A549 (cell line): ENCODE data around the gene KSR2. TPM values are rescaled to one million over a fixed set of nuclear protein-coding genes. Genes with fewer than 3 reads are reported as not detected.

ENCODE experiments used
- ATAC-seq, 2 experiments: fragments of 200-7000 bp in 1 of 2; fragments of >200 bp in 1 of 2; cut with Nextera tagmentation in 1 of 2; cut with Tn5 transposase in 1 of 2; 3 replicates each; pipeline versions ENCODE4 v1.8.0 to v1.9.1; 2018 to 2020; ENCODE audit warnings: mild to moderate bottlenecking in 1 of 2, moderate library complexity in 1 of 2
- CTCF ChIA-PET: fragments of 300-600 bp; sonication (Branson Sonifier 250); formaldehyde crosslinking; extraction: SDS; loops from one replicate; lab custom pipeline; 2021; ENCODE audit warnings: antibody characterized with exemption, inconsistent platforms; lab: Yijun Ruan, JAX
- POLR2A ChIA-PET: fragments of 350-600 bp; formaldehyde crosslinking; extraction: SDS; loops from one replicate; lab custom pipeline; 2021; ENCODE audit warnings: antibody characterized with exemption, inconsistent platforms; lab: Yijun Ruan, JAX
- DNase-seq, 2 experiments: peaks; one replicate each; pipeline versions ENCODE4 v3.0.0 to v3.0.0-alpha.2; 2011 to 2016; ENCODE audit warnings: low read depth in 1 of 2, low spot score in 1 of 2
- FAIRE-seq: peaks from 2 replicates; lab custom pipeline; 2011; peaks lifted over from hg19 to GRCh38; lab: Jason Lieb, UNC
- H3K27ac ChIP-seq, 2 experiments: fragments of >200 bp; sonication (Bioruptor Twin); formaldehyde crosslinking; 3 replicates each; pipeline ENCODE4 v1.5.1; 2016 to 2017
- H3K4me1 ChIP-seq: fragments of >200 bp; sonication (Bioruptor Twin); formaldehyde crosslinking; 3 replicates; pipeline ENCODE4 v1.6.1; 2016
- H3K4me2 ChIP-seq: fragments of >200 bp; sonication (Bioruptor Twin); formaldehyde crosslinking; 3 replicates; pipeline ENCODE4 v1.6.1; 2016
- H3K4me3 ChIP-seq: fragments of >200 bp; sonication (Bioruptor Twin); formaldehyde crosslinking; 3 replicates; pipeline ENCODE4 v1.5.1; 2016
- H3K9me3 ChIP-seq: fragments of >200 bp; sonication (Bioruptor Twin); formaldehyde crosslinking; 3 replicates; pipeline ENCODE4 v1.6.1; 2016
- CHD4 ChIP-seq: fragments of 200-600 bp; sonication (generic); IDR thresholded peaks from 2 replicates; pipeline ENCODE4 v1.6.1; 2016; ENCODE audit warnings: antibody characterized with exemption, mild to moderate bottlenecking, borderline replicate concordance
- CTCF ChIP-seq: fragments of >200 bp; sonication (Bioruptor Twin); formaldehyde crosslinking; IDR thresholded peaks from 3 replicates; pipeline ENCODE4 v1.5.1; 2016
- FOSB ChIP-seq: fragments of 250-450 bp; sonication (Bioruptor Pico); IDR thresholded peaks from 2 replicates; pipeline ENCODE4 v1.5.0; 2020; ENCODE audit warnings: mild to moderate bottlenecking, moderate library complexity
- FOSL2 ChIP-seq, 2 experiments: fragments of 450-650 bp in 1 of 2; fragments of >200 bp in 1 of 2; sonication (Bioruptor Twin) in 1 of 2; formaldehyde crosslinking; IDR thresholded peaks; 2 replicates each; pipeline versions ENCODE4 v1.5.0 to v1.6.1; 2016 to 2020; ENCODE audit warnings: mild to moderate bottlenecking in 1 of 2, moderate library complexity in 1 of 2
- GATA3 ChIP-seq: IDR thresholded peaks from 2 replicates; pipeline ENCODE4 v1.6.1; 2012; ENCODE audit warnings: borderline replicate concordance
- HDAC2 ChIP-seq: fragments of 200-600 bp; sonication (generic); IDR thresholded peaks from 2 replicates; pipeline ENCODE4 v1.6.1; 2016
- JUN ChIP-seq, 2 experiments: fragments of >200 bp; sonication (Bioruptor Twin); formaldehyde crosslinking; IDR thresholded peaks; 2 replicates in 1 of 2; 3 replicates in 1 of 2; pipeline ENCODE4 v1.6.1; 2016 to 2017
- KDM5A ChIP-seq: fragments of 200-600 bp; sonication (generic); IDR thresholded peaks from 2 replicates; pipeline ENCODE4 v1.6.1; 2016; ENCODE audit warnings: antibody characterized with exemption, mild to moderate bottlenecking
- PBX3 ChIP-seq: IDR thresholded peaks from 2 replicates; pipeline ENCODE4 v1.6.1; 2012
- PHF8 ChIP-seq: fragments of 200-600 bp; sonication (generic); IDR thresholded peaks from 2 replicates; pipeline ENCODE4 v1.6.1; 2016; ENCODE audit warnings: low read depth, mild to moderate bottlenecking, antibody characterized with exemption, moderate library complexity, borderline replicate concordance
- RAD21 ChIP-seq, 2 experiments: fragments of >200 bp in 1 of 2; sonication (Bioruptor Twin) in 1 of 2; formaldehyde crosslinking in 1 of 2; IDR thresholded peaks in 1 of 2; conservative IDR thresholded peaks in 1 of 2; 2 replicates in 1 of 2; 3 replicates in 1 of 2; pipeline ENCODE4 v1.6.1; 2012 to 2018; ENCODE audit warnings: inconsistent platforms in 1 of 2
- REST ChIP-seq: fragments of 200-600 bp; sonication (generic); IDR thresholded peaks from 2 replicates; pipeline ENCODE4 v1.6.1; 2016; ENCODE audit warnings: antibody characterized with exemption, mild to moderate bottlenecking, moderate library complexity
- SMC3 ChIP-seq: fragments of >200 bp; sonication (Bioruptor Twin); formaldehyde crosslinking; IDR thresholded peaks from 3 replicates; pipeline ENCODE4 v1.6.1; 2018; ENCODE audit warnings: inconsistent platforms
- TFCP2L1 ChIP-seq: fragments of 250-450 bp; sonication (Bioruptor Pico); IDR thresholded peaks from 2 replicates; pipeline ENCODE4 v1.5.0; 2021; ENCODE audit warnings: mild to moderate bottlenecking
- ZC3H11A ChIP-seq: fragments of 450-650 bp; IDR thresholded peaks from 2 replicates; pipeline ENCODE4 v1.6.1; 2014; ENCODE audit warnings: antibody characterized with exemption, mild to moderate bottlenecking
- ZFP36 ChIP-seq: fragments of 450-650 bp; IDR thresholded peaks from 2 replicates; pipeline ENCODE4 v1.6.1; 2014; ENCODE audit warnings: borderline replicate concordance; ENCODE audit not compliant: partially characterized antibody
- whole genome bisulfite sequencing: methylation state at CpG from one replicate; pipeline ENCODE4 v1.1.6; 2017; ENCODE audit errors: missing lambda C conversion rate; 5-methylcytosine and 5-hydroxymethylcytosine counted together
- polyA plus RNA-seq, 4 experiments: library from polyadenylated mRNA; depleted of rRNA in 3 of 4; stranded (reverse); fragments of >200 nt; fragmentation: RNase III in 1 of 4; extraction: RNeasy Plus Mini Kit Qiagen cat#74134 plus additional on column Dnase treatment in 1 of 4; gene quantifications; 2 replicates in 3 of 4; 3 replicates in 1 of 4; pipeline ENCODE4 v1.2.3, GENCODE V29; 2011 to 2017

KSR2 gene
- polyA plus RNA-seq, 2 of the 4 experiments (the other 2 are of a cell fraction): 0.37 to 1.2 TPM

- TF ChIP-seq GATA3 (no peak), FOSL2 (IDR thresholded peaks at IDR 0.05) (no peak), FOSL2 (CRISPR knock-in tag; IDR thresholded peaks at IDR 0.05) (no peak), SMC3 (no peak), CTCF (no peak)
- TF ChIP-seq, all 56 proteins: peak for 0
Observed at GRCh38 chr12:117476341-117476740, 492.4 kb downstream of the KSR2 start (continued).

- Histone ChIP-seq H3K9me3 (0 out of 3 replicates have a peak, but pooled peaks cover 5% of the 10 kb centered on the region), H3K27ac (no peak overlapping the region), H3K4me3 (no peak overlapping the region), H3K4me2 (no peak overlapping the region), H3K4me1 (no peaks in the 10 kb centered on the region)
- WGBS: 70% methylated on average over 3 of the region's 3 CpGs
- ChIA-PET CTCF (interaction anchor here (0.8 to 1.1 kb wide), 2 partner anchors 19 to 25 kb away, joined by 3 read pairs; no protein-coding TSS in a partner anchor), POLR2A (no interaction called here)
- ATAC-seq: no peak
- no peak for DNase-seq
- FAIRE-seq: no peak
- TF ChIP-seq TFCP2L1 (CRISPR knock-in tag): no peak
- TF ChIP-seq PHF8: no peak
- TF ChIP-seq FOSL2 (IDR thresholded peaks at IDR 0.05): no peak
- no peak for TF ChIP-seq FOSL2 (CRISPR knock-in tag; IDR thresholded peaks at IDR 0.05)
- TF ChIP-seq CTCF: no peak
- TF ChIP-seq ZFP36: no peak
- TF ChIP-seq PBX3: no peak
- no peak for TF ChIP-seq KDM5A
- TF ChIP-seq HDAC2: no peak
Observed at GRCh38 chr12:117473856-117474255, 494.9 kb downstream of the KSR2 start.

- peaks cover under 1% of the 10 kb centered on the region; the same call in 1 of the 3 replicates for H3K4me1 ChIP-seq
- FAIRE-seq (no peak), DNase-seq (peak; percentile 48 to 50), ATAC-seq (peak; percentile 60 to 92; a peak in 3 of 6 replicates)
- ChIA-PET CTCF (interaction anchor here (0.8 to 1.1 kb wide), 2 partner anchors 20 to 25 kb away, joined by 3 read pairs; no protein-coding TSS in a partner anchor), POLR2A (no interaction called here)
- 0 out of 3 replicates have a peak, but pooled peaks cover 5% of the 10 kb centered on the region for H3K9me3 ChIP-seq
- 47% methylated on average over 5 of the region's 5 CpGs for WGBS
- H3K27ac ChIP-seq: no peak overlapping the region
- TF ChIP-seq ZC3H11A: no peak
- TF ChIP-seq SMC3: peak; percentile 42; the same call in 1 of the 3 replicates
- TF ChIP-seq FOSB (CRISPR knock-in tag): no peak
- TF ChIP-seq RAD21 (conservative IDR thresholded peaks at IDR 0.05 in 1 of 2, IDR thresholded peaks at IDR 0.05 in 1 of 2): peak; percentile 37 to 50; a peak in 4 of 5 replicates
- TF ChIP-seq CTCF: peak; percentile 46
- no peak for TF ChIP-seq JUN (IDR thresholded peaks at IDR 0.05)
- TF ChIP-seq FOSL2 (IDR thresholded peaks at IDR 0.05): no peak
- no peak for TF ChIP-seq FOSL2 (CRISPR knock-in tag; IDR thresholded peaks at IDR 0.05)
- no peak for TF ChIP-seq REST
- TF ChIP-seq CHD4: no peak
- H3K4me2 ChIP-seq: no peak overlapping the region
- H3K4me3 ChIP-seq: no peak overlapping the region
Observed at GRCh38 chr12:117472983-117473382, 495.8 kb downstream of the KSR2 start.
